ENCODE data around the gene GRM3. TPM values are rescaled to one million over a fixed set of nuclear protein-coding genes. Genes with fewer than 3 reads are reported as not detected.

GRM3 gene
- polyA plus RNA-seq, 1 of the 3 experiments (the other 2 are of a cell fraction): not detected

DNA sequence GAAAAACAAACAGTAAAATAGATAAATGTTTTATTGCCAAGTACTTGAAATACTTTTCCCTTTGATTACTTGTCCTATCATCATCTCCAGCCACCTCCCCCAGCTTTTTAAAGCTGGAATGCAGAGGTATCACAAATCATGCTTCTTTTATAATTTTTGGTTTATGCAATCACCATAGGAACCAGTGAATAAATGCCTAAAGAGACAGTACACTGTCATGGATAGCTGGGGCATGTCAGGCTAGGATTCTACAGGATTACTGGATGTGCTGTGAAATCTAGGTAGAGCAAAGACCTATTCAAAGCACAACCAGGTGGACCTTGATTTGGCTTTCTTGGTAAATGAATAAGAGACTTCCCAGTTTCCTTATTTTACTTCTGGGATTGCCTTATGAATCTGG is 257.2 kb downstream of the GRM3 start:
- no peak overlapping the region for H2AFZ ChIP-seq (ENCODE audit: low read depth)
- peaks cover 28 to 65% of the 10 kb centered on the region in 2 experiments for H3K36me3 ChIP-seq (replicated peaks in 1 of 2; ENCODE audit: control insufficient read depth in 1 of 2, insufficient read depth in 2 of 2, low read length in 1 of 2)
- no peak overlapping the region for H3K9ac ChIP-seq
- TF ChIP-seq, protein P1, sequence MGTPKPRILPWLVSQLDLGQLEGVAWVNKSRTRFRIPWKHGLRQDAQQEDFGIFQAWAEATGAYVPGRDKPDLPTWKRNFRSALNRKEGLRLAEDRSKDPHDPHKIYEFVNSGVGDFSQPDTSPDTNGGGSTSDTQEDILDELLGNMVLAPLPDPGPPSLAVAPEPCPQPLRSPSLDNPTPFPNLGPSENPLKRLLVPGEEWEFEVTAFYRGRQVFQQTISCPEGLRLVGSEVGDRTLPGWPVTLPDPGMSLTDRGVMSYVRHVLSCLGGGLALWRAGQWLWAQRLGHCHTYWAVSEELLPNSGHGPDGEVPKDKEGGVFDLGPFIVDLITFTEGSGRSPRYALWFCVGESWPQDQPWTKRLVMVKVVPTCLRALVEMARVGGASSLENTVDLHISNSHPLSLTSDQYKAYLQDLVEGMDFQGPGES (IDR thresholded peaks at IDR 0.05; ENCODE audit: low read depth, low read length): no peak
- TF ChIP-seq USF2 (IDR thresholded peaks at IDR 0.05; ENCODE audit: borderline replicate concordance, low read depth, low read length) (no peak), SIN3A (IDR thresholded peaks at IDR 0.05; ENCODE audit: borderline replicate concordance, low read depth, low read length) (no peak), TEAD4 (IDR thresholded peaks at IDR 0.05; ENCODE audit: borderline replicate concordance, insufficient read depth) (no peak), MXI1 (IDR thresholded peaks at IDR 0.05; ENCODE audit: low read depth, low read length) (no peak), RFX5 (IDR thresholded peaks at IDR 0.05; ENCODE audit: low read length) (no peak), CHD2 (IDR thresholded peaks at IDR 0.05; ENCODE audit: low read length, partially characterized antibody) (no peak), ELF1 (IDR thresholded peaks at IDR 0.05) (no peak), POLR2AphosphoS5 (IDR thresholded peaks at IDR 0.05; ENCODE audit: low read depth, low read length) (no peak)
- TF ChIP-seq, protein P2, sequence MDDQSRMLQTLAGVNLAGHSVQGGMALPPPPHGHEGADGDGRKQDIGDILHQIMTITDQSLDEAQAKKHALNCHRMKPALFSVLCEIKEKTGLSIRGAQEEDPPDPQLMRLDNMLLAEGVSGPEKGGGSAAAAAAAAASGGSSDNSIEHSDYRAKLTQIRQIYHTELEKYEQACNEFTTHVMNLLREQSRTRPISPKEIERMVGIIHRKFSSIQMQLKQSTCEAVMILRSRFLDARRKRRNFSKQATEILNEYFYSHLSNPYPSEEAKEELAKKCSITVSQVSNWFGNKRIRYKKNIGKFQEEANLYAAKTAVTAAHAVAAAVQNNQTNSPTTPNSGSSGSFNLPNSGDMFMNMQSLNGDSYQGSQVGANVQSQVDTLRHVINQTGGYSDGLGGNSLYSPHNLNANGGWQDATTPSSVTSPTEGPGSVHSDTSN (IDR thresholded peaks at IDR 0.05): no peak
- ChIA-PET POLR2A (no interaction called here), CTCF (interaction anchor here (1.0 to 1.5 kb wide), 3 partner anchors 11 to 14 kb away, joined by 3 to 4 read pairs (median 3); no protein-coding TSS in a partner anchor)
- no peaks in the 10 kb centered on the region for H3F3A ChIP-seq (replicated peaks; ENCODE audit: insufficient read depth)
- H3K27me3 ChIP-seq (ENCODE audit: insufficient read depth): no peaks in the 10 kb centered on the region
- no peaks in the 10 kb centered on the region for H3K9me3 ChIP-seq
- no peaks in the 10 kb centered on the region for H3K9me2 ChIP-seq
- DNase-seq: no peak
- H3K4me3 ChIP-seq (ENCODE audit: low read depth in 2 of 2, low read length in 1 of 2): no peak overlapping the region
- H3K4me1 ChIP-seq (ENCODE audit: control insufficient read depth in 1 of 2, insufficient read depth in 2 of 2, low read depth in 1 of 2, low read length in 1 of 2): peaks cover 0 to 4% of the 10 kb centered on the region in 2 experiments; a peak in 2 of 4 replicates
- H4K20me1 ChIP-seq (ENCODE audit: insufficient read depth): no peaks in the 10 kb centered on the region
- no peak overlapping the region for H3K4me2 ChIP-seq
- H3K27ac ChIP-seq (ENCODE audit: low read depth in 2 of 2, low read length in 1 of 2): no peak overlapping the region
- H3K79me2 ChIP-seq (ENCODE audit: insufficient read depth): no peaks in the 10 kb centered on the region

DNA sequence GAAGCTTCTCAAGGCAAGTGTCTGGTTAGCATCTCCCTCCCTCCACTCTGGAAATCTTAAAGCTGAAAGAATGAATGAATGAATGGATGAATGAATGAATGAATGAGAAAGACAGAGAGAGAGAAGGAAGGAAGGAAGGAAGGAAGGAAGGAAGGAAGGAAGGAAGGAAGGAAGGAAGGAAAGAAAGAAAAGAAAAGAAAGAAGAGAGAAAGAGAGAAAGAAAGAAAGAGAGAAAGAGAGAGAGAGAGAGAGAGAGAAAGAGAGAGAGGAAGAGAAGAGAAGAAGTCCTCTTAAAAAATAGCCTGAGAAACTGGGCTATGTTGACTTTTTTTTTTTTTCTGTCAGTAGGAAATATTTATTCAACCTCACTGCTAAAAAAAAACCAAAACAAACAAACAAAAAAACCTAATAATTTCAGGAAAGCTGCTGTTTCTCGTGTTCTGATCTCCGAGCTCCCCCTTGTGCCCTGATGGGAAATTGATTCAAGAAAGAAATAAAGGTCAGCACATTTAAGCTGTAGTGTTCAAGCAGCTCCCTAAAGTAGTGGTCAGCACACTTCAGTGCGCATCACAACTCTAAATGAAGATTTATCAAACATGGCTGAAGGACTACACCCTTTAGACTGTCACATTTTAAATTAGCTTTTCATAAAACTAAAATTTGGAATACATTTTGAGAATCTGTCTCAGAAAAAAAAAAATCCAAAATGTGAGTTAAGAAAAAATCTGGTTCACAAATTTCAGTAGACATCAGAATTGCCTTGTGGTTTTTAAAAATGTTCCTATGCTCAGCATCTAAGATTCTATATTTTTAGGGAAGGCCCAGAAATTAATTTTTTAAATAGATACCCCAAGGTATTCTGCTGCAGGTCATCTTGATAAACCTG is 261.5 kb downstream of the GRM3 start:
- H3K4me2 ChIP-seq: no peak overlapping the region
- peaks cover 24 to 63% of the 10 kb centered on the region in 2 experiments for H3K36me3 ChIP-seq (replicated peaks in 1 of 2; ENCODE audit: control insufficient read depth in 1 of 2, insufficient read depth in 2 of 2, low read length in 1 of 2)
- POLR2A ChIA-PET: interaction anchor here (0.6 kb wide), 1 partner anchor 316 kb away, joined by 3 read pairs; no protein-coding TSS in a partner anchor
- no peaks in the 10 kb centered on the region for H4K20me1 ChIP-seq (ENCODE audit: insufficient read depth)
- WGBS (ENCODE audit: low lambda C conversion rate): 41% methylated on average over 3 of the region's 3 CpGs
- H3K27ac ChIP-seq (ENCODE audit: low read depth in 2 of 2, low read length in 1 of 2): no peak overlapping the region
- no peaks in the 10 kb centered on the region for H3K79me2 ChIP-seq (ENCODE audit: insufficient read depth)
- no peak overlapping the region for H2AFZ ChIP-seq (ENCODE audit: low read depth)
- CTCF ChIA-PET: interaction anchor here (0.5 to 3.6 kb wide), 46 partner anchors 10 to 1863 kb away, joined by 3 to 36 read pairs (median 4); partner anchors contain the start of gene DMTF1
- H3K9me3 ChIP-seq: no peaks in the 10 kb centered on the region
- DNase-seq: peak; percentile 15
- H3K27me3 ChIP-seq (ENCODE audit: insufficient read depth): no peaks in the 10 kb centered on the region
- H3K4me1 ChIP-seq (ENCODE audit: control insufficient read depth in 1 of 2, insufficient read depth in 2 of 2, low read depth in 1 of 2, low read length in 1 of 2): peaks cover 0 to 4% of the 10 kb centered on the region in 2 experiments; a peak in 2 of 4 replicates
- TF ChIP-seq ZBTB33 (IDR thresholded peaks at IDR 0.05; ENCODE audit: borderline replicate concordance, low read depth) (no peak), SMC3 (IDR thresholded peaks at IDR 0.05; ENCODE audit: low read depth, low read length) (peak; percentile 54), RAD21 (IDR thresholded peaks at IDR 0.05; ENCODE audit: low read length) (peak; percentile 86)
- TF ChIP-seq, protein P3, sequence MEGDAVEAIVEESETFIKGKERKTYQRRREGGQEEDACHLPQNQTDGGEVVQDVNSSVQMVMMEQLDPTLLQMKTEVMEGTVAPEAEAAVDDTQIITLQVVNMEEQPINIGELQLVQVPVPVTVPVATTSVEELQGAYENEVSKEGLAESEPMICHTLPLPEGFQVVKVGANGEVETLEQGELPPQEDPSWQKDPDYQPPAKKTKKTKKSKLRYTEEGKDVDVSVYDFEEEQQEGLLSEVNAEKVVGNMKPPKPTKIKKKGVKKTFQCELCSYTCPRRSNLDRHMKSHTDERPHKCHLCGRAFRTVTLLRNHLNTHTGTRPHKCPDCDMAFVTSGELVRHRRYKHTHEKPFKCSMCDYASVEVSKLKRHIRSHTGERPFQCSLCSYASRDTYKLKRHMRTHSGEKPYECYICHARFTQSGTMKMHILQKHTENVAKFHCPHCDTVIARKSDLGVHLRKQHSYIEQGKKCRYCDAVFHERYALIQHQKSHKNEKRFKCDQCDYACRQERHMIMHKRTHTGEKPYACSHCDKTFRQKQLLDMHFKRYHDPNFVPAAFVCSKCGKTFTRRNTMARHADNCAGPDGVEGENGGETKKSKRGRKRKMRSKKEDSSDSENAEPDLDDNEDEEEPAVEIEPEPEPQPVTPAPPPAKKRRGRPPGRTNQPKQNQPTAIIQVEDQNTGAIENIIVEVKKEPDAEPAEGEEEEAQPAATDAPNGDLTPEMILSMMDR (IDR thresholded peaks at IDR 0.05): peak; percentile 84
- no peaks in the 10 kb centered on the region for H3F3A ChIP-seq (replicated peaks; ENCODE audit: insufficient read depth)
- no peak overlapping the region for H3K9ac ChIP-seq
- no peak overlapping the region for H3K4me3 ChIP-seq (ENCODE audit: low read depth in 2 of 2, low read length in 1 of 2)
- H3K9me2 ChIP-seq: no peaks in the 10 kb centered on the region

All from SK-N-SH (cell line).